SK-N-MC (cell line): ENCODE measurements around the gene DLG2.

Source experiments
- EZH2 ChIP-seq: fragments of 200-600 bp; sonication (generic); IDR thresholded peaks from one replicate; pipeline ENCODE4 v1.6.1; 2017; ENCODE audit warnings: antibody characterized with exemption
- FOXP2 ChIP-seq: optimal IDR thresholded peaks from 2 replicates; pipeline ENCODE3; 2011; ENCODE audit warnings: mild to moderate bottlenecking, moderate library complexity; ENCODE audit not compliant: insufficient read depth; ENCODE audit errors: extremely low read length, control extremely low read depth
- POLR2AphosphoS5 ChIP-seq: IDR thresholded peaks from 2 replicates; pipeline ENCODE4 v1.6.1; 2012; ENCODE audit warnings: mild to moderate bottlenecking, low read depth, low read length, borderline replicate concordance

DNA sequence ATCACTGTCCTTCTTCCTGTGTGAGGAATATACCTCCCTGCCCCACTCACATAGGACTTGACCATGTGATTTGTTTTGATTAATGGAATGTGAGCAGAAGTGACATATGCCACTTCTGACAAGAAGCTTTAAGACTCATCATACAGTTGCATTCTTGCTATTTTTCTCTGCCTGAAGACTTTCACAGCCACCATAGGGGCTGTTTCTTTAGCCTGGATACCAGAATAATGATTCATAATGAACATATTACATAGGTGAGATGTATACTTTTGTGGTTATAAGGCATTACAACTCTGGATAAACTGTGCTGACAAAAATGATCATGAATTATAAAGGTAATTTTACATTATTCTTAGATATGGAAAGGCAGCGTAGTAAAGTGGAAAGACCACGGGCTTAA is 798.0 kb downstream of the DLG2 start:
- TF ChIP-seq POLR2AphosphoS5, result no peak
- TF ChIP-seq EZH2, result no peak
- no peak for TF ChIP-seq FOXP2
